ENCODE data around the gene HCN2. TPM values are rescaled to one million over a fixed set of nuclear protein-coding genes. Genes with fewer than 3 reads are reported as not detected.

The HCN2 gene
- total and polyA plus RNA-seq, 2 of the 8 experiments (the other 6 are each of a cell fraction or from before 2014, with no cell fraction given): 1.0 to 4.0 TPM

DNA sequence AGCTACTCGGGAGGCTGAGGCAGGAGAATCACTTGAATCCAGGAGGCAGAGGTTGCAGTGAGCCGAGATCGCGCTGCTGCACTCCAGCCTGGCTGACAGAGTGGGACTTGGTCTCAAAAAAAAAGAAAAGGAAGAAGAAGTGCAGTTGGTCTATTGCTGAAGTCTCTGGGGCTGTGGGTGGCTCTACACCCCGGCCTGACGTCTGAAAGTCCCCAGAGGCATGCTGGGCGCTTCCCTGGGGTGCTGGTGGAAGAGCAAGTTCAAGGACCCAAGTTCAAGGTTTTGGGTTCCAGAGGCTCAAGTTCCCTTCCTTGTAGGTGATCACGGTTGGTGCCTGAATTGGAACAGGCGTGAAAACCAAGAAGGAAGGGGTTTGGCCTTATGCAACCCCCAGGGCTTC lies 3.8 kb downstream of the HCN2 start:
- 79% methylated on average over 9 of the region's 9 CpGs; no CpG with 5 or more reads in 1 of the 2 experiments for WGBS, 2 experiments (ENCODE audit: extremely low coverage in 1 of 2, insufficient coverage in 1 of 2, insufficient read length in 1 of 2, insufficient replicate concordance in 2 of 2, low coverage in 1 of 2, low lambda C conversion rate in 2 of 2, missing lambda C conversion rate in 1 of 2)
- Histone ChIP-seq H3K23ac (ENCODE audit: insufficient read length) (no peak overlapping the region), H4K20me1 (replicated peaks in 1 of 2; ENCODE audit: control insufficient read depth in 1 of 2, insufficient read depth in 2 of 2, low read length in 2 of 2) (peaks cover 4 to 10% of the 10 kb centered on the region in 2 experiments), H4K8ac (ENCODE audit: extremely low read depth, insufficient read depth, low read length) (no peak overlapping the region), H2AK5ac (ENCODE audit: low read depth, low read length) (no peak overlapping the region), H3K27ac (ENCODE audit: low read depth, low read length) (no peak overlapping the region), H3K18ac (ENCODE audit: extremely low read depth, low read length) (no peak overlapping the region), H3K4me1 (replicated peaks in 1 of 4; ENCODE audit: control insufficient read depth in 3 of 4, insufficient read depth in 4 of 4, low read length in 3 of 4) (peaks cover 0 to 3% (median 1%) of the 10 kb centered on the region in 4 experiments; a peak in 3 of 7 replicates), H2AFZ (ENCODE audit: low read length) (no peak overlapping the region), H3K27me3 (replicated peaks in 1 of 4; ENCODE audit: control insufficient read depth in 3 of 4, extremely low read depth in 1 of 4, insufficient read depth in 3 of 4, low read length in 3 of 4) (peaks cover 22 to 36% (median 28%) of the 10 kb centered on the region in 4 experiments), H4K5ac (ENCODE audit: insufficient read length, low read depth, low read length) (no peak overlapping the region), H2BK15ac (ENCODE audit: low read length) (no peak overlapping the region), H3K36me3 (ENCODE audit: control insufficient read depth in 2 of 4, insufficient read depth in 4 of 4, low read length in 3 of 4) (peaks cover 0 to 4% (median 0%) of the 10 kb centered on the region in 4 experiments; a peak in 1 of 8 replicates), H2BK20ac (ENCODE audit: low read length) (no peak overlapping the region), H2BK12ac (ENCODE audit: low read depth, low read length) (no peak overlapping the region), H3K56ac (replicated peaks; ENCODE audit: insufficient read length, low read depth, low read length) (no peak overlapping the region), H3K79me2 (ENCODE audit: control insufficient read depth in 1 of 2, insufficient read depth in 2 of 2, low read length in 2 of 2) (no peaks in the 10 kb centered on the region), H3K9me3 (ENCODE audit: insufficient read depth in 2 of 2, low read depth in 1 of 2, low read length in 1 of 2) (no peaks in the 10 kb centered on the region), H3K14ac (ENCODE audit: insufficient read length) (no peak overlapping the region), H3K4me2 (ENCODE audit: insufficient read depth in 1 of 2, low read depth in 2 of 2, low read length in 2 of 2) (no peak overlapping the region), H3K23me2 (ENCODE audit: low read depth, low read length) (peaks cover 2% of the 10 kb centered on the region; the same call in 1 of the 2 replicates), H2BK120ac (replicated peaks; ENCODE audit: low read depth, low read length) (no peak overlapping the region), H3K4me3 (ENCODE audit: extremely low read depth in 1 of 4, insufficient read depth in 2 of 4, low read depth in 3 of 4, low read length in 4 of 4) (no peak overlapping the region), H3K79me1 (ENCODE audit: low read depth, low read length) (no peaks in the 10 kb centered on the region), H3K9ac (replicated peaks in 1 of 4; ENCODE audit: extremely low read depth in 1 of 4, low read depth in 3 of 4, low read length in 3 of 4) (no peak overlapping the region), H3K4ac (replicated peaks; ENCODE audit: insufficient read length, low read depth, low read length) (no peak overlapping the region), H4K91ac (replicated peaks; ENCODE audit: insufficient read length, low read length) (no peak overlapping the region), H2BK5ac (ENCODE audit: low read depth, low read length) (no peak overlapping the region)
- ChIA-PET POLR2A (ENCODE audit: partially characterized antibody) (no interaction called here), CTCF (ENCODE audit: partially characterized antibody) (no interaction called here)
- no peak for FAIRE-seq
- DNase-seq (ENCODE audit: low read depth in 1 of 2, low spot score in 2 of 2): no peak
- TF ChIP-seq SIRT6 (IDR thresholded peaks at IDR 0.05; ENCODE audit: low read length) (no peak), SUZ12 (IDR thresholded peaks at IDR 0.05; ENCODE audit: low read length) (no peak), KDM1A (IDR thresholded peaks at IDR 0.05; ENCODE audit: borderline replicate concordance, low read length) (no peak), POLR2A (IDR thresholded peaks at IDR 0.05; ENCODE audit: control extremely low read depth in 1 of 2, low read depth in 2 of 2, low read length in 2 of 2) (no peak), SAP30 (IDR thresholded peaks at IDR 0.05; ENCODE audit: insufficient read depth, insufficient replicate concordance, low read length) (no peak), POLR2AphosphoS5 (IDR thresholded peaks at IDR 0.05; ENCODE audit: low read depth, low read length) (no peak), SP4 (IDR thresholded peaks at IDR 0.05; ENCODE audit: low read length) (no peak), SRF (IDR thresholded peaks at IDR 0.05; ENCODE audit: low read depth, low read length) (no peak), SIX5 (IDR thresholded peaks at IDR 0.05; ENCODE audit: low read depth, low read length) (no peak), CBX8 (IDR thresholded peaks at IDR 0.05; ENCODE audit: borderline replicate concordance, low read depth, low read length) (no peak), JUND (IDR thresholded peaks at IDR 0.05; ENCODE audit: low read length) (no peak), CTBP2 (IDR thresholded peaks at IDR 0.05; ENCODE audit: borderline replicate concordance, insufficient read depth, insufficient read length, low read length) (no peak), ASH2L (IDR thresholded peaks at IDR 0.05; ENCODE audit: low read length) (no peak), RXRA (IDR thresholded peaks at IDR 0.05; ENCODE audit: insufficient read depth, low read depth, low read length) (no peak), CREB1 (IDR thresholded peaks at IDR 0.05) (no peak)
- TF ChIP-seq, protein P1, sequence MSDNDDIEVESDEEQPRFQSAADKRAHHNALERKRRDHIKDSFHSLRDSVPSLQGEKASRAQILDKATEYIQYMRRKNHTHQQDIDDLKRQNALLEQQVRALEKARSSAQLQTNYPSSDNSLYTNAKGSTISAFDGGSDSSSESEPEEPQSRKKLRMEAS (IDR thresholded peaks at IDR 0.05): no peak
